ENCODE data around the gene SLC9A4.

DNA sequence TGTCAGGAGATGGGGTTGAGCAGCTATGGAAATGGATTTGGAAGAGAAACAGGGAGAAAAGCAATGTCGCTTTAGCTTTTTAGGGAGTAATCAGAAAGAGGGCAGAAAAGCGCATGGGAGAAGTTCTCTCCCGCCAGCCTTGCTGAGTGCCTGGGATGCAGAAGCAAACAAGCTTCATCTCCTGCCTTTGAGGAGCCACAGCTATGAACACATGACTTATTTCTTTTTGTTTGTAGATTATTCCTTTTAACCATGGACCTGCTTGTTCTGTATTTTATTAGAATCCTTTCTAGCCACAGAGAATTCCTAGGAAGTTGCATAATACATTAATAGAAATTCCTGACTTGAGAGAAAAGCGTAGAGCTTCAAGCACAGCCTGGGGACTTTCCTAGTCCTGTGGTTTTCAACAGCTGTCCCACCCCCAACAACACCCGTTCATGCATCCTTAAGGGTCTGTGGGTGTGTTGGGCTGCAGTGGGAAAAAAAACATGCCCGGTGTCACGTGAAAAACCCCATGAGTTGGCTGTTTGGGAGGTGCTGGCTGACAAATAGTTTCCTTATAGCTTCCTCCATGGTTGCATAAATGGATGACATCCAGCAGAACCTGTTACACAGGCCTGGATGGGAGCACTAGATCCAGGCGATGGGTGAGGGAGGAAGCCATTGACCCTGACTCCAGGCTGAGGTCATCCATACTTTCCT, 14.9 kb downstream of the SLC9A4 start:
- TF ChIP-seq SMAD4 (CRISPR knock-in tag; conservative IDR thresholded peaks at IDR 0.05) = no peak
- TF ChIP-seq EWSR1 (IDR thresholded peaks at IDR 0.05; ENCODE audit: borderline replicate concordance, low read depth, partially characterized antibody) = no peak
- no peak for TF ChIP-seq POLR2A (conservative IDR thresholded peaks at IDR 0.05)
- TF ChIP-seq ETV5 (CRISPR knock-in tag; IDR thresholded peaks at IDR 0.05; ENCODE audit: low read depth) = no peak

All from K562 (cell line).